NT2/D1 (cell line): ENCODE data around the gene RSRC1.
"Not testable (repeated sequence)": the region's sequence is repeated elsewhere in the genome, so short reads cannot be mapped to it uniquely, and the experiment has no call there.

Source experiments
- DNase-seq: peaks from one replicate; pipeline ENCODE4 v3.0.0-alpha.2; 2011; ENCODE audit warnings: low read depth, low spot score
- H3K27me3 ChIP-seq: 2 replicates; pipeline ENCODE4 v1.6.0; 2011; ENCODE audit warnings: mild to moderate bottlenecking; ENCODE audit not compliant: insufficient read length, insufficient read depth
- H3K36me3 ChIP-seq: 2 replicates; pipeline ENCODE4 v1.6.1; 2011; ENCODE audit warnings: mild to moderate bottlenecking, low read length, mixed read lengths; ENCODE audit not compliant: insufficient read depth, insufficient read length
- H3K4me1 ChIP-seq: 2 replicates; pipeline ENCODE4 v1.5.1; 2011; ENCODE audit not compliant: insufficient read depth, insufficient read length
- H3K4me3 ChIP-seq: 2 replicates; pipeline ENCODE4 v1.5.1; 2011; ENCODE audit warnings: low read depth; ENCODE audit not compliant: insufficient read length
- H3K9ac ChIP-seq: 2 replicates; pipeline ENCODE4 v1.6.0; 2011; ENCODE audit warnings: low read depth; ENCODE audit not compliant: insufficient read length
- H3K9me3 ChIP-seq: 2 replicates; pipeline ENCODE4 v1.5.1; 2011; ENCODE audit warnings: mild to moderate bottlenecking, low read length; ENCODE audit not compliant: insufficient read depth
- SUZ12 ChIP-seq: IDR thresholded peaks from 2 replicates; pipeline ENCODE4 v1.6.1; 2011; ENCODE audit not compliant: insufficient read length, insufficient read depth; ENCODE audit errors: extremely low read depth
- YY1 ChIP-seq: IDR thresholded peaks from 2 replicates; pipeline ENCODE4 v1.6.1; 2011; ENCODE audit not compliant: insufficient read length, insufficient read depth
- ZNF274 ChIP-seq: IDR thresholded peaks from 2 replicates; pipeline ENCODE4 v1.6.1; 2011; ENCODE audit warnings: mild to moderate bottlenecking, low read depth, low read length

RSRC1 gene

GRCh38 chr3:158213461-158213860 is 103.6 kb downstream of the RSRC1 start:
- no peak for DNase-seq
- no peak overlapping the region for H3K4me3 ChIP-seq
- H3K9me3 ChIP-seq = no peaks in the 10 kb centered on the region
- TF ChIP-seq YY1 = no peak
- no peak for TF ChIP-seq SUZ12
- TF ChIP-seq ZNF274 = no peak
- no peaks in the 10 kb centered on the region for H3K27me3 ChIP-seq
- H3K36me3 ChIP-seq = peaks cover 3% of the 10 kb centered on the region
- no peak overlapping the region for H3K9ac ChIP-seq
- H3K4me1 ChIP-seq = no peaks in the 10 kb centered on the region

- no peak for DNase-seq
- H3K27me3 ChIP-seq = no peaks in the 10 kb centered on the region
- no peak for TF ChIP-seq YY1
- TF ChIP-seq SUZ12 = no peak
- TF ChIP-seq ZNF274 = no peak
- H3K9me3 ChIP-seq = no peaks in the 10 kb centered on the region
- H3K36me3 ChIP-seq = no peaks in the 10 kb centered on the region
- no peaks in the 10 kb centered on the region for H3K4me1 ChIP-seq
- H3K9ac ChIP-seq = no peak overlapping the region
- no peak overlapping the region for H3K4me3 ChIP-seq
These were observed 108.1 kb downstream of the RSRC1 start for GRCh38 chr3:158217992-158218391.

- Histone ChIP-seq H3K36me3 (no peaks in the 10 kb centered on the region), H3K9me3 (no peaks in the 10 kb centered on the region), H3K4me1 (no peaks in the 10 kb centered on the region), H3K27me3 (no peaks in the 10 kb centered on the region), H3K4me3 (no peak overlapping the region), H3K9ac (no peak overlapping the region)
- DNase-seq = no peak
- no peak for TF ChIP-seq ZNF274
- no peak for TF ChIP-seq YY1
- no peak for TF ChIP-seq SUZ12
These were observed 110.7 kb downstream of the RSRC1 start for GRCh38 chr3:158220575-158220974.

GRCh38 chr3:158221426-158221825 is 111.5 kb downstream of the RSRC1 start:
- no peaks in the 10 kb centered on the region for H3K4me1 ChIP-seq
- no peaks in the 10 kb centered on the region for H3K36me3 ChIP-seq
- no peak for DNase-seq
- no peak overlapping the region for H3K9ac ChIP-seq
- H3K27me3 ChIP-seq = no peaks in the 10 kb centered on the region
- no peaks in the 10 kb centered on the region for H3K9me3 ChIP-seq
- TF ChIP-seq YY1 = no peak
- TF ChIP-seq SUZ12 = no peak
- no peak for TF ChIP-seq ZNF274
- H3K4me3 ChIP-seq = no peak overlapping the region

- H3K36me3 ChIP-seq = peaks cover 2% of the 10 kb centered on the region
- H3K9me3 ChIP-seq = no peaks in the 10 kb centered on the region
- no peak for DNase-seq
- H3K4me3 ChIP-seq = no peak overlapping the region
- TF ChIP-seq SUZ12 = no peak
- TF ChIP-seq ZNF274 = no peak
- TF ChIP-seq YY1 = no peak
- no peak overlapping the region for H3K9ac ChIP-seq
- H3K27me3 ChIP-seq = no peaks in the 10 kb centered on the region
- no peaks in the 10 kb centered on the region for H3K4me1 ChIP-seq
These were observed 116.5 kb downstream of the RSRC1 start for GRCh38 chr3:158226429-158226828.

GRCh38 chr3:158228942-158229341 is 119.1 kb downstream of the RSRC1 start:
- not testable (repeated sequence) for H3K36me3 ChIP-seq, DNase-seq, H3K9ac ChIP-seq, H3K9me3 ChIP-seq, H3K27me3 ChIP-seq, H3K4me1 ChIP-seq, H3K4me3 ChIP-seq

- no peak for TF ChIP-seq ZNF274
- no peak for TF ChIP-seq YY1
- TF ChIP-seq SUZ12 = no peak
- no peaks in the 10 kb centered on the region for H3K9me3 ChIP-seq
- no peaks in the 10 kb centered on the region for H3K27me3 ChIP-seq
- H3K4me1 ChIP-seq = no peaks in the 10 kb centered on the region
- no peak for DNase-seq
- peaks cover 2% of the 10 kb centered on the region for H3K36me3 ChIP-seq
- H3K4me3 ChIP-seq = no peak overlapping the region
- no peak overlapping the region for H3K9ac ChIP-seq
These were observed 123.9 kb downstream of the RSRC1 start for GRCh38 chr3:158233791-158234190.

- no peaks in the 10 kb centered on the region for H3K9me3 ChIP-seq
- no peak for DNase-seq
- no peak overlapping the region for H3K4me3 ChIP-seq
- no peaks in the 10 kb centered on the region for H3K36me3 ChIP-seq
- H3K27me3 ChIP-seq = no peaks in the 10 kb centered on the region
- no peaks in the 10 kb centered on the region for H3K4me1 ChIP-seq
- TF ChIP-seq ZNF274 (no peak), YY1 (no peak), SUZ12 (no peak)
- H3K9ac ChIP-seq = no peak overlapping the region
These were observed 134.4 kb downstream of the RSRC1 start for GRCh38 chr3:158244274-158244673.
